Effector memory CD4-positive, alpha-beta T cell (primary cell): ENCODE measurements around the gene MYPN.

ENCODE experiments used
- DNase-seq, 3 donors: peaks; one replicate each; pipeline ENCODE4 v3.0.0-alpha.2; 2020
- H3K27ac ChIP-seq: 2 replicates; pipeline ENCODE4 v1.7.0; 2013; ENCODE audit warnings: mild to moderate bottlenecking, low read length, moderate library complexity; ENCODE audit not compliant: insufficient read depth, poor library complexity, severe bottlenecking
- H3K27me3 ChIP-seq: replicated peaks from 2 replicates; pipeline ENCODE4 v1.7.0; 2013; ENCODE audit warnings: mild to moderate bottlenecking, low read length; ENCODE audit not compliant: insufficient read depth, control insufficient read depth, poor library complexity, severe bottlenecking
- H3K36me3 ChIP-seq: 2 replicates; pipeline ENCODE4 v1.7.0; 2013; ENCODE audit warnings: mild to moderate bottlenecking, low read length, moderate library complexity; ENCODE audit not compliant: control insufficient read depth, insufficient read depth
- H3K4me1 ChIP-seq: 2 replicates; pipeline ENCODE4 v1.7.0; 2013; ENCODE audit warnings: low read length, mild to moderate bottlenecking; ENCODE audit not compliant: control insufficient read depth, insufficient read depth, poor library complexity, severe bottlenecking
- H3K4me3 ChIP-seq: 2 replicates; pipeline ENCODE4 v1.7.0; 2013; ENCODE audit warnings: low read length, low read depth, mild to moderate bottlenecking; ENCODE audit not compliant: insufficient read depth, poor library complexity, severe bottlenecking
- H3K9me3 ChIP-seq: 2 replicates; pipeline ENCODE4 v1.7.0; 2013; ENCODE audit warnings: mild to moderate bottlenecking, low read length, moderate library complexity; ENCODE audit not compliant: control insufficient read depth

The MYPN gene

GRCh38 chr10:68249297-68249696 is 140.0 kb downstream of the MYPN start:
- Histone ChIP-seq H3K36me3 (no peaks in the 10 kb centered on the region), H3K27ac (no peak overlapping the region), H3K27me3 (no peaks in the 10 kb centered on the region), H3K9me3 (no peaks in the 10 kb centered on the region), H3K4me3 (no peak overlapping the region), H3K4me1 (no peaks in the 10 kb centered on the region)
- no peak for DNase-seq

- Histone ChIP-seq H3K27me3 (no peaks in the 10 kb centered on the region), H3K36me3 (no peaks in the 10 kb centered on the region), H3K27ac (no peak overlapping the region), H3K4me1 (no peaks in the 10 kb centered on the region), H3K4me3 (no peak overlapping the region), H3K9me3 (no peaks in the 10 kb centered on the region)
- no peak for DNase-seq
Measured at GRCh38 chr10:68251151-68251550, 141.9 kb downstream of the MYPN start.

DNA sequence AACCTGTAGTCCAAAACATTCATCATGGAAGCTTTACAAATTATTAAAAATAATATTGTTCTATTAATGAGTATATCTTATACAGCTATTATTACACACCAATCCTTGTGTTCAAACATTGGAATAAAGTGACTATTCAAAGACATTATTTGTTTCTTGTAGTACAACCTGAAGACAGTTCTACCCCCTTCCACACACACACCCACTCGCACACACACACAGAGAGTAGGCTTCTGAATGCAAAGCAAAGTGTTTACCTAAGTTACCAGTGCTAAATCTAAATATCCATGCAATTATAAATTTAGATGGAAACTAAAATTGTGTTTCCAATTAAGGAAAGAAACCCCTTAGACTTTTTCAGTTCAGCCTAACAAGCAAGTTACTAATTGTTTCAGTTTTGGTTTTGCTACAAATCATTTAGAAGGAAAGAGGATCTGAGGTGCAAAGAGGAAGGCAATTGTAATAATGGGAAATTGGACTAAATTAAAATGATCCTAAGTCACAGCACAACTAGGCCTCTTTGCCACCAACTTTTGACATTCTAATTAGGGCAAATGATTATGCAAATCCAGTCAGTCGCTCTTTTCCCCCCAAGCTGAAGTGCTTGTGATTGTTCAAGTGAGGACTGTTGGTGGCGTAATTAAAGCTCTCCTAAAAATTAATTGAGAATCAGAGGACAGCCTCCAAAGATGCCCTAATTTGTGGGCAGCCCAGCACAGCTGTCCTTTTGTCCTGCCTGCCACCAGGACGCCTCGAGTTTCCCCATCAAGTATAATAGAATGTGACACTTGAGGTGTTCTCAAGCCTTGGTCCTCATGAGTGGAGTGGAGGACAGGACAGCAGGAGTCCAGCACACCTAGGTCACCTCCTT is 142.6 kb downstream of the MYPN start:
- Histone ChIP-seq H3K27ac (no peak overlapping the region), H3K4me1 (no peaks in the 10 kb centered on the region), H3K4me3 (no peak overlapping the region)

GRCh38 chr10:68253346-68253745 is 144.1 kb downstream of the MYPN start:
- Histone ChIP-seq H3K9me3 (no peaks in the 10 kb centered on the region), H3K4me3 (no peak overlapping the region), H3K4me1 (no peaks in the 10 kb centered on the region), H3K36me3 (no peaks in the 10 kb centered on the region), H3K27ac (no peak overlapping the region), H3K27me3 (no peaks in the 10 kb centered on the region)
- no peak for DNase-seq

More for the DNA sequence above, 142.6 kb downstream of the MYPN start:
- Histone ChIP-seq H3K9me3 (no peaks in the 10 kb centered on the region), H3K36me3 (no peaks in the 10 kb centered on the region), H3K27me3 (no peaks in the 10 kb centered on the region)
- DNase-seq = no peak

DNA sequence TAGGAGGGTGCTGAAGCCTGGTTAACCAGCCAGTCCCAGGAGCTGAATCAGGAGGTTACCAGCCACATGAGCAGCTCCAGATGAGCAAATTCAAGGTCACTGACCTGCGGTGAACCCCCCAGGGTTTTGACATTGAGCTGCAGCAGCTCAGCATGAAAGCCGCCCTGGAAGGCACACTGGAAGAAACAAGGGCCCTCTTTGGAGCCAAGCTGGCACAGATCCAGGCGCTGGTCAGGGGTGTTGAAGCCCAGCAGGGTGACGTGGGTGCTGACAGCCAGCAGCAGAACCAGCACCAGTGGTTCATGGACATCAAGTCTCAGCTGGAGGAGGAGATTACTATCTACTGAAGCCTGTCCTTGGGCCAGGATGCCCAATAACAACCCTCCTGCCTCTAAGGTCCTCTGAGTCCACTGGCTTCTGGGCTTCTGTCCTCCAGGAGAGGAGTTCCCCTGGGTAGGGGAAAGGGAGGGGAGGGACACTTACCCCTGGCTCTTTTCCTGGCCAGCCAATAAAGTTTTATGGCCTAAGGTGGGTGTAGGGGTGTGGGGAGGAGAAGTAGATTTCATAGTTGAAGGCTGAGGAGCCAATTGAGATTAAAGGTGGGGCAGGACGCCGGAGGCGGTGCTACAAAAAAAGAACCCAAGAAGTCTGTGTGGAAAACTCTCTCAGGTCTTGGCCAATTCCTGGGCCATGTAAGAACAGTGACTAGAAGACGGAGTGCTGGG is 152.0 kb downstream of the MYPN start:
- H3K4me1 ChIP-seq = no peaks in the 10 kb centered on the region
- DNase-seq = no peak
- no peak overlapping the region for H3K27ac ChIP-seq
- no peak overlapping the region for H3K4me3 ChIP-seq
- H3K27me3 ChIP-seq = no peaks in the 10 kb centered on the region
- no peaks in the 10 kb centered on the region for H3K36me3 ChIP-seq
- H3K9me3 ChIP-seq = no peaks in the 10 kb centered on the region
